HG03064 (cell line): ENCODE measurements around the gene CST11.

ENCODE experiments used
- ATAC-seq: cut with Tn5 transposase; IDR thresholded peaks from one replicate; pipeline ENCODE4 v1.9.1; 2021; ENCODE audit warnings: low read depth; ENCODE audit not compliant: unreplicated experiment

The CST11 gene

DNA sequence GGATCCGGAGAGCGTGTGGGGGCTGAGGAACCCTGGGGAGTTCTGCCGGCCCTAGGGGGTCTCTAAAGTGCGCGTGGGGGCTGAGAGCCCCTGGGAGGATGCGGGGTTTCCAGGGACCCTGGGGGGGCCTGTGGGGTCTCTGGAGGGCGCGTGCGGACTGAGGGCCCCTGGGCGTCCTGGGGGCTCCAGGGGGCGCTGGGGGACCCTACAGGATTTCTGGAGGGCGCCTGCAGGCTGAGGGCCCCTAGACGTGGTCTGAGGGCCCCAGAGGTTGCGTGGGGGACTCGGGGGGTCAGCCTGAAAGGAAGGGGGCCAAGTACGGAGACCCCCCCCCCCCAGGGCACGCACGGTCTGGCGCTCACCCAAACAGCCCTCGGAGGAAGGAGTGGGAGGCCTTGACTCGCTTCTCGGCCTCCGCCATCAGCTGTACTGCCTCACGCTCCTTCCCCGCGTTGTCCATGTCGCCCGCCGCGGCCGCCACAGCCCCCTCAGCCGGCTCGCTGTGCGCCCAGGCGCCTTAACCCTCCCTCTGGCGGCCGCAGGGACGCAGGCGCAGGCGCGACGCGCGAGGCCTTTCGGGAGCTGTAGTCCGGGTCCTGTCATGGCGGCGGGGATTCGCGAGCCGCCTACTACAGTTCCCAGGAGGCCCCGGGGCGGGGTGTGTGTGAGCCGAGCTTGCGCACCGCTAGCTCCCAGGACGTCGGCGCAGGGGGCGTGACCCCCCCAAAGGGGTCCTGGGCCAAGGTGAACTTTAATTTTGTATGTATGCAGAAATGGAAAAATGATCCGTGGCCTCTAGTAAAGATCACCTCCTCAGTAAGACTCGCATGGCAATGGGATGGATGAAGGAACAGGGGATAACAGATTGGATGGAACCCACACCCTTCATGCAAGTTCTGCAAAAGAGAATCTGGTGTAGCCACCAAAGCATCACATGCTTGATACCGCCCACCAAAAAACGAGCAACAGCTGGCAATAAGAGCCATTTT is 31.4 kb downstream of the CST11 start, which contains the start of gene NAPB:
TSS of gene NAPB (minus strand) at position 546 of the 989 bp plus-strand sequence. CDS start at position 460, 86 bp downstream.
- peak; percentile 95 for ATAC-seq

GRCh38 chr20:23419995-23420901 is 32.4 kb downstream of the CST11 start:
- no peak for ATAC-seq

- ATAC-seq: no peak
Measured at GRCh38 chr20:23419657-23419994, 33.0 kb downstream of the CST11 start.

DNA sequence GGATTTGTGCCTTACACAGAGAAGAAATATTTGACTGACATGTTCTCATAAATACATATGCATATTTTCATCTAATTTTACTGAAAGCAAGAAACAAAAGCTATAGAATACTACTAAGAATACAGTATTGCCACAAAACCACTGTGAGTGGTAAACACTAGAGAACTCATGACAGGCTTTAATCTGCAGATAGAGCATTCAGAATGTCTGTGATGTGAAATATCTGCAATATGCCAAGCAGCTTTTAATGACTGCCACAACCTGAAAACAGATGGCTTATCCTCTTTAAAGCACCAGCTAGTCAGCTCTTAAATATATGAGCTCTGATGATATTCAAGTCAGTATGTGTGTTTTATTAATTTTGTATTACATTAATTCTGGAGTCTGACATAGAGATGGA is 34.8 kb downstream of the CST11 start:
- no peak for ATAC-seq

- ATAC-seq: no peak
Measured at GRCh38 chr20:23415959-23416583, 36.6 kb downstream of the CST11 start.

DNA sequence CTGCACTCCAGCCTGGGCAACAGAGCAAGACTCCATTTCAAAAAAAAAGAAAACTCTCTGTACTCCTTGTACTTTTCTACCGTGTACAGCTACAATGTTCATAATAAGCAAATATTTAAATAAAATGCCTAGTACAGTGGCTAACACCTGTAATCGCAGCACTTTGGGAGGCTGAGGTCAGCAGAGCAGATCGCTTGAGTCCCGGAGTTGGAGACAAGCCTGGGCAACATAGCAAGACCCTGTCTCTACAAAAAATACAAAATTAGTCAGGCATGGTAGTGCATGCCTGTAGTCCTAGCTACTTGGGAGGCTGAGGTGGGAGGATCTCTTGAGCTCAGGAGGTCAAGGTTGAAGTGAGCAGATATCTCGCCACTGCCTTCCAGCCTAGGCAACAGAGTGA is 37.1 kb downstream of the CST11 start:
- ATAC-seq: no peak

GRCh38 chr20:23414526-23415188 is 38.0 kb downstream of the CST11 start:
- no peak for ATAC-seq

DNA sequence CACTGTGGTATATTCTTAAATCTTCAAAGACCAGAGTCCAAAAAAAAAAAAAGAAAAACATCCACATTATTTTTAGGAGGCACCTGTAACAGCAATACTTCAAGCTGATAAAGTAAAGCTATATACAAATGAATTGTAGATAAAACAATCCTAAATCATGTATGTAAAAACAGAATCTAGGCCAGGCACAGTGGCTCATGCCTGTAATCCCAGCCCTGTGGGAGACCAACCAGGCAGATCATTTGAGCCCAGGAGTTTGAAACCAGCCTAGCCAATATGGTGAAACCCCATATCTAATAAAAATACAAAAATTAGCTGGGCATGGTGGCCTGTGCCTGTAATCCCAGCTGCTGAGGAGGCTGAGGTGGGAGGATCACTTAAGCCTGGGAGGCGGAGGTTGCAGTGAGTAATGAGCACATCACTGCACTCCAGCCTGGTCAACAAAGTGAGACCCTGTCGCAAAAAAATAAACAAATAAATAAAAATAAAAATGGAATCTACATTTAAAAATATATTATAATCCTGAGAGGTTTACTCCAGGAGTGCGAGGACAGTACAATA is 38.7 kb downstream of the CST11 start:
- no peak for ATAC-seq

- no peak for ATAC-seq
Measured at GRCh38 chr20:23412026-23412425, 40.6 kb downstream of the CST11 start.

DNA sequence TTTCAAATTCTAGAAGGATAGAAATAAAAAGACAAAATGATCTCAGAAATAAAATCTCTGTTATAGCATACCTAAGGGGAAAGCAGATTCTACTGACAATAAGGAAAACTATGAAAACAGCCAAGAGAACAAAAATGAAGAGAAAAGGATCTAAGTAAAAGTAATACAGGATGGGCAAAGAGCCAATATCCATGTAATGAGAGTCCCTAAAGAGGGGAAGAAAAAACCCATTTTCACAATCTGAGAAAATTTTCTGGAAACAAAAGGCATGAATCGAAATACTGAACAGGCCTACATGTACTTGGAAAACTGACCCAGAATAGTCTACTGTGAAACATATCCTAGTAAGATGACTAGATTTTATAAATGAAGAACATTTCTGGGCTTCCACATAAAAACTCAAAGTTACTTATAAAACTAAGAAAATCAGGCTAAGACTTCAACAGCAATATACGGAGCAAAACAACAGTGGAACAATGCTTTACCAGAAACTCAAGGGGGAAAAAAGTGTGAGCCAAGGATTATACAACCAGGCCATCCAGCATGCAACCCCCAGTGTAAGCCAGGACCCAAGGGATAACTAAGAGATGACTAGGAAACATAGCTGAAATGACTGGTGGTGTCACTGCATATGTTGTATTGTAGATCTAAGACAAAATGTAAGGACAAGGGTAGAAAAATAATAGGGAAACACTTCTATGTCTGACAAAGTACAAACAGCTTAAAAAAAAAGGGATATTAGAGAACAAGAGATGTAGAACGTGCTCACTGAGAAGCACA is 41.6 kb downstream of the CST11 start:
- ATAC-seq: no peak

DNA sequence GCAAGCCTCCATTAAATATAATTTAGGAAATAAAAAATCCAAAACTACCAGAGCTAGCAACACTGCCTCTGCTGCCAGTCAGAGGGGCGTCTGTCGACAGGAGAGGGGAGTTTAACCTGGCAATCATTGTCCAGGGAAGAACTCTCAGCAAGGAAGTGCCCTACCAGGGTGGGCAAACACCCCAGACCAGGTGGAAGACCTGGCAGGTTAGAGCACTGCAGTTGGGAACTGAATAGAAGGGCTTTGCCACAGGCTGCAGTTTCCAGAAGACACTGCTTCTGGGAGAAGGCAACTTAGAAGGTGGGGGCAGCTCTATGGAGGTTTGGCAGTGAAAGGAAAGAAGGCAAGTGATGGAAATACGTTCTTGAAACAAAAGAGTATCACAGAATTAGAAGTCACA is 42.9 kb downstream of the CST11 start:
- ATAC-seq: no peak

DNA sequence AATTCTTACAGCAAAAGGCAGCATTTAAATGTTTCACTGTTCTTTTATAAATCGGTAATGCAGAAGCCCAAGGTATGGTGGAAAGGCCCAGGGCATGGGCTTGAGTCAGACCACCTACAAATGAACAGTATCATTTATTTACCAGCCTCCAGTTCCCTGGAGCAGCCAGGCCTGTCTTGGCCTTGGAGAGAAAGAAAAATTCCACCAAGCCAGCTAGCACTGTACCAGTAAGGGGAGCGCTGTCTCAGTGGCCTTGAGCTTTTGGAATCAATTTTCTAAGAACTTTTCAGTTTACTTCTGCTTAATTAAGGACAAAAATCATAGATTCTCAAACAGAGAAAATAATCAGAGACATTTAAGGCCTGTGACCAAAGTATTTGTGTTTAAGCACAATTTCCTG is 43.7 kb downstream of the CST11 start:
- ATAC-seq: no peak

GRCh38 chr20:23407781-23408464 is 44.8 kb downstream of the CST11 start:
- no peak for ATAC-seq

- ATAC-seq: no peak
Measured at GRCh38 chr20:23406880-23407279, 45.8 kb downstream of the CST11 start.

GRCh38 chr20:23404196-23404595 is 48.5 kb downstream of the CST11 start:
- ATAC-seq: no peak

DNA sequence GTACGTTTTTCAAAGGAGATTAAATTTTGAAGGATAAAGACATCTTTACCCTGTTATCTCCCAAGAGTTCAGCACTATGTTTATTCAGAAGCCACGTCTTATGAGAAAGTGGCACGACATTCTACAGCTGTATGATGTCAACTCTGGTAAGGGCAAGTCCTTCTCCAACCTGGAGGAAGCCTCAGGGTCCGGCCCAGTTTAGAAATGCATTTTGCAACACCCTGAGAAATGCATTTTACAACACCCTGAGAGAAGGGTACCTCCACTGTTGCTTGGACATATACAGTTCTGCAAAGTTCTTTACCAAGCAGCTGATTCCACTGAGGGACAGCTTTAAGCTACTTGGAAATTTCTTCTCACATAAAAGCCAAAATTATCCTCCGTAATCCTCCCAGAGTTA is 48.9 kb downstream of the CST11 start:
- ATAC-seq: no peak

DNA sequence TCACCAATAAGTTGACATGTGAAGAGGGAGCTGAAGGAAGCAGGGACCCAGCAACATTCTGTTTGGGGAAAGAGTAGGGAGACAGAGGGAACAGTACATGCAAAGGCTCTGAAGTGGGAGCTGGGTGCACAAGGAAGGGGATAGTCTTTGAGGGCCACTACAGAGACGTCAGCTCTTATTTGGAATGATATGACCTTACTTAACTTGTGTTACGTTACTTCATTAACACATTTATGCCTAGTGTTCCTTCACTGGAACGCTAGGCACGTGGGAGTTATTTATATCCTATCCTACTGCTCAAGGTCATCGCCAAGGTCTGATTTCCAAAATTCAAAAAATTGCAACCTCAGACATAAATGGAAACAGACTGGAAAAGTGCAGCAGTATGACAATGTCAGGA is 51.6 kb downstream of the CST11 start:
- ATAC-seq: no peak
